Measurements from ENCODE around the gene TRAPPC4. TPM values are rescaled to one million over a fixed set of nuclear protein-coding genes. Genes with fewer than 3 reads are reported as not detected.
A peak's percentile ranks its signal among the peaks of the same experiment; 100 is the strongest.

TRAPPC4 gene
- total RNA-seq, 4 donors from 2014 or later = 43.0 to 82.8 (median 66.9) TPM

- intact Hi-C loops (cut with DNase I; ENCODE audit: low total_unique reads) (no loop called here), in situ Hi-C loops (cut with MboI; ENCODE audit: low sequenced_read_pairs in 4 of 4) (no loop called here)
- TF ChIP-seq POLR2A (IDR thresholded peaks at IDR 0.05) (no peak), CTCF (IDR thresholded peaks at IDR 0.05 in 4 of 5, conservative IDR thresholded peaks at IDR 0.05 in 1 of 5) (no peak)
- H3K27me3 ChIP-seq = no peaks in the 10 kb centered on the region
- H3K9me3 ChIP-seq = no peaks in the 10 kb centered on the region
- DNase-seq (no peak), ATAC-seq (no peak)
- no peak overlapping the region for H3K27ac ChIP-seq
- no peak overlapping the region for H3K4me3 ChIP-seq
- H3K36me3 ChIP-seq = peaks cover 0 to 84% of the 10 kb centered on the region in 2 donors
- peaks cover 7% of the 10 kb centered on the region in 2 donors for H3K4me1 ChIP-seq
These were observed 33.0 kb downstream of the TRAPPC4 start for GRCh38 chr11:119051440-119052162.

- in situ Hi-C loops (cut with MboI; ENCODE audit: low sequenced_read_pairs in 4 of 4) = no loop called here
- intact Hi-C loops (cut with DNase I; ENCODE audit: low total_unique reads) = no loop called here
- Histone ChIP-seq H3K4me3 (no peak overlapping the region), H3K4me1 (peaks cover 7% of the 10 kb centered on the region in 2 donors), H3K27ac (no peak overlapping the region), H3K9me3 (no peaks in the 10 kb centered on the region), H3K36me3 (peaks cover 0 to 77% of the 10 kb centered on the region in 2 donors), H3K27me3 (no peaks in the 10 kb centered on the region)
- no peak for DNase-seq
- ATAC-seq = no peak
- TF ChIP-seq POLR2A (IDR thresholded peaks at IDR 0.05) (no peak), CTCF (IDR thresholded peaks at IDR 0.05 in 4 of 5, conservative IDR thresholded peaks at IDR 0.05 in 1 of 5) (no peak)
These were observed 33.7 kb downstream of the TRAPPC4 start for GRCh38 chr11:119052163-119052814.

- Histone ChIP-seq H3K4me3 (no peak overlapping the region), H3K9me3 (no peaks in the 10 kb centered on the region), H3K27ac (no peak overlapping the region), H3K36me3 (peaks cover 0 to 56% of the 10 kb centered on the region in 2 donors), H3K27me3 (no peaks in the 10 kb centered on the region), H3K4me1 (peaks cover 13 to 15% of the 10 kb centered on the region in 2 donors)
- ATAC-seq (no peak), DNase-seq (no peak)
- intact Hi-C loops (cut with DNase I; ENCODE audit: low total_unique reads) = no loop called here
- in situ Hi-C loops (cut with MboI; ENCODE audit: low sequenced_read_pairs in 4 of 4) = no loop called here
- no peak for TF ChIP-seq POLR2A (IDR thresholded peaks at IDR 0.05)
- TF ChIP-seq CTCF (IDR thresholded peaks at IDR 0.05 in 4 of 5, conservative IDR thresholded peaks at IDR 0.05 in 1 of 5) = no peak
These were observed 35.9 kb downstream of the TRAPPC4 start for GRCh38 chr11:119054418-119054817.

- ATAC-seq (no peak), DNase-seq (no peak)
- Histone ChIP-seq H3K27me3 (no peaks in the 10 kb centered on the region), H3K4me1 (peaks cover 13 to 15% of the 10 kb centered on the region in 2 donors), H3K27ac (peak overlapping the region; percentile 83 to 91 (median 88)), H3K36me3 (peaks cover 0 to 45% of the 10 kb centered on the region in 2 donors), H3K4me3 (peak overlapping the region; percentile 73 to 84 (median 78)), H3K9me3 (no peaks in the 10 kb centered on the region)
- in situ Hi-C loops (cut with MboI; ENCODE audit: low sequenced_read_pairs in 4 of 4) (no loop called here), intact Hi-C loops (cut with DNase I; ENCODE audit: low total_unique reads) (loop anchor here (2.0 kb wide), 2 partner anchors 39 to 59 kb away; a partner anchor contains a TSS)
- TF ChIP-seq CTCF (IDR thresholded peaks at IDR 0.05 in 4 of 5, conservative IDR thresholded peaks at IDR 0.05 in 1 of 5) = no peak
- no peak for TF ChIP-seq POLR2A (IDR thresholded peaks at IDR 0.05)
These were observed 37.3 kb downstream of the TRAPPC4 start for GRCh38 chr11:119055901-119056300.
